ENCODE measurements around the gene SMIM35.
"Not testable (repeated sequence)": the region's sequence is repeated elsewhere in the genome, so short reads cannot be mapped to it uniquely, and the experiment has no call there.

The SMIM35 gene

GRCh38 chr11:118027694-118028093 lies 59.1 kb downstream of the SMIM35 start:
- no peak for DNase-seq (ENCODE audit: low read depth)

GRCh38 chr11:118021146-118021545 lies 65.6 kb downstream of the SMIM35 start:
- no peak for DNase-seq (ENCODE audit: low read depth)

DNA sequence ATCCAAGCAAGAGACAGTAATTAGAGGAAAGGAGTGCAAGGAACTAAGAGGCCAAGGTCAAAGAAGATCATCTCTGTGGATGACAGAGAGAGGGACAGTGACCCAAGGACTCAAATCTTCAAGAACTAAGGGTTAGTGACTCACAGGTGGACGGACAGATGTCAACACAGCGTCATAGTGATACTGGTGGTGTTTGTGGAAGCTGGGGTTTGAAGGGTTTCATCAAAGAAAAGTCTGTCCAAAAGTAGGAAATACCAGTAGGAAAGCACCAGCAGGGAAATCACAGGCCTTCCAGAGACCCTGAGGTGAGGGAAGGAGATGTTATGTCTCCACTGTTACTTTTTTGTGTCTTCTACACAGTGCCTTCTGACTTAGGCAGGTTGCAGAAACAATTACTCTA lies 68.4 kb downstream of the SMIM35 start:
- DNase-seq (ENCODE audit: low read depth): no peak

- DNase-seq (ENCODE audit: low read depth): no peak
Measured at GRCh38 chr11:118017631-118018315, 69.0 kb downstream of the SMIM35 start.

- DNase-seq (ENCODE audit: low read depth): no peak
Measured at GRCh38 chr11:118017111-118017510, 69.7 kb downstream of the SMIM35 start.

- no peak for DNase-seq (ENCODE audit: low read depth)
Measured at GRCh38 chr11:118016104-118016503, 70.7 kb downstream of the SMIM35 start.

DNA sequence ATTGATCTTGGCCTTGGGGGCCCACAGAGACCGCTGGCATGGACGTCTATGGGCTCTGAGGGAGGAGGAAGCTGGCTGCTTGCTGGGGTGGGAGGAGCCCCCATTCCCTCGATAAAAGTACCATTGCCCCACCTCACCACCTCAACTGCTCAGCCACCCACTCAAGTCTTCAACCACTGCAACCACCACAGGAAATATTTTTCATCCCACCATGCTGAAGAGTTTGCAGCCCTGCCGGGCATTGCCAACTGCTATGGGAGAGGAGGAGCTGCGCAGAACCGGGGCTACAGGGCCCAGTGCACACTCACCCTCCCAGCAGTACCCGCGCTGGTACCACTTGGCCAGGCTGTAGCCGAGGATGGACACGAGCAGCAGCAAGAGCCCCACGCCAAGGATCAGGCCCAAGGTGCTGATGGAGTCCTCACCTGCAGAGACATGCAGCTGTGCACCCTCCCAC lies 71.3 kb downstream of the SMIM35 start:
- DNase-seq (ENCODE audit: low read depth): no peak

- no peak for DNase-seq (ENCODE audit: low read depth)
Measured at GRCh38 chr11:118014022-118014421, 72.7 kb downstream of the SMIM35 start.

GRCh38 chr11:118012083-118012669 lies 74.6 kb downstream of the SMIM35 start:
- no peak for DNase-seq (ENCODE audit: low read depth)

GRCh38 chr11:118010738-118011461 lies 75.9 kb downstream of the SMIM35 start:
- no peak for DNase-seq (ENCODE audit: low read depth)

DNA sequence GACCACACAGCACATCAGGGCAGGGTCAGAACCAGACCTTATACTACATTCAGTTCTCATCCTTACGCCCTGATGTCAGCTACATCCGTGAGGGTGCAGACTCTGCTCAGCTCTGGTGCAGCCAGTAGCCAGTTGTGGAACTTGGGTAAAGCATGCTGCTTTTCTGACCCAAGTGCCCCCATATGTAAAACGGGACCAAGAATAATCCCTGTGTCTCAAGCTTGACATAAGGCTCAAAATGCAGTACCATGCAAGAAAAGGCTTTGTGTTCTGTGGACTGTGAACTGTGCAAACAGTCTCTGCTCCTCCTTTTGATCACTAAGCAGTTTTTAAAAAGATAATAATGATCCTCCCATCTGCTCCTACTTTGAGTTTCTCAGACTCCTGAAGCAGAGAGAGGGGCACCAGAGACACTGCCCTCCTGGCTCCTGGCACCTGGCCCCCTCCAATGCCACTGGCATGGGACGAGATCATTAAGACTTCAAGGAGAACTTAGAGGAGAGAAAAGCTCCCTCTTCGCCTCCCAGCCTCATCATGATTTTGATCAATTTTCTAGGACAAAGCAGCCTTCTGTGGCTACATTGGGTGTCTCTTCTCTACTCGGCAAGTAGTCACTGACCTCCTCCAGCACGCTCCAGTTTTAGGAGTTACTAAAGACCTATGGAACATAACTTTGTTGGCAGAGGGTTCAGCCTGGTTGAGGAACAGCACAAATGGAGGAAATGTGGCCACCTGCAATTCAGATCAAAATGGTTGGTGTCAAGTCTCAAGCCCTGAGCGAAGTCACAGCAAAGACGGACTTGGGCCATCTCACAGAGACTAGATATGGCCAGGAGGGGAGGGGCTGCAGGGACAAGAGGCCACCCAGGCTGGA lies 76.7 kb downstream of the SMIM35 start:
- DNase-seq (ENCODE audit: low read depth): no peak

DNA sequence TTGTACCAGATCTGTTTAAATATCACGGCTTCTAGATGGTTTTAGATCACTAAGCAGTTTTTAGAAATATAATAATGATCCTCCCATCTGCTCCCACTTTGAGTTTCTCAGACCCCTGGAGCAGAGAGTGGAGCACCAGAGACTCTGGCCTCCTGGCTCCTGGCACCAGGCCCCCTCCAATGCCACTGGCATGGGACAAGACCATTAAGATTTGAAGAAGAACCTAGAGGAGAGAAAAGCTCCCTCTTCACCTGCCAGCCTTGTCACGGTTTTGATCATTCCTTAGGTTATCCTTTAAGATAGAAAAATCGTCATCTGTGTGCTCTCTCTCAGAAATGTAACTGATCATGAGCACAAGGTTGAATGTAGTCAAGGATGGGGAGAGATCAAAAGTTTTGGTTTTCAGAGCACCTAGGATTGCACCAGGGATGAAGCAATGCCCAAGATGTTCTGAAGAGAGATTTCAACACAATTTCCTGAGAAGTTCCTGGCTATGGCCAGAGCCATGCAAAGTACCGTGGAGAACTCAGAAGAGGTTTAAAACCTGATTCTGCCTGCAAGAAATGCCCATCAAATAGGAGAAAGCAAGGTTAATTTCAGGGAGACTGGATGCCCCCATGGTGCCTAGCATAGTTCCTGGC lies 78.4 kb downstream of the SMIM35 start:
- DNase-seq (ENCODE audit: low read depth): no peak

GRCh38 chr11:118007563-118008270 lies 79.0 kb downstream of the SMIM35 start:
- DNase-seq (ENCODE audit: low read depth): not testable (repeated sequence)

DNA sequence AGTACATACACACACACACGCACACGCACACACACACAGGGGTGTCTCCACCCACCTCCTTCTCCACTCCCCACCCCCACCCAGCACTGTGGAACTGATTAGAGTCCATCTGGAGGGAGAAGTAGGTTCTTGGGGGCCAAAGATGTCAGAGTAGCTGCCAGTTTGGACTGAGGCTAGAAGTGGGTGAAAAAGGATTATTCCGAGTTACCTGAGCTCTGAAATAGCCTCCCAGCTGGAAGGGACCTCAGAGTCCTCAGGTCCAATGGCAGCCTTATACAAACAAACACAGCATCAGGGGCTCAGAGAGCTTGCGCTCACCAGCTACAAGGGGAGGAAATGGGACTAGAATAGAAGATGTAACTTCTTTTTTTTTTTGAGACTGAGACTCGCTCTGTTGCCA lies 79.7 kb downstream of the SMIM35 start:
- DNase-seq (ENCODE audit: low read depth): no peak

GRCh38 chr11:118006153-118006534 lies 80.6 kb downstream of the SMIM35 start:
- no peak for DNase-seq (ENCODE audit: low read depth)

GRCh38 chr11:118005224-118006152 lies 81.3 kb downstream of the SMIM35 start:
- no peak for DNase-seq (ENCODE audit: low read depth)

DNA sequence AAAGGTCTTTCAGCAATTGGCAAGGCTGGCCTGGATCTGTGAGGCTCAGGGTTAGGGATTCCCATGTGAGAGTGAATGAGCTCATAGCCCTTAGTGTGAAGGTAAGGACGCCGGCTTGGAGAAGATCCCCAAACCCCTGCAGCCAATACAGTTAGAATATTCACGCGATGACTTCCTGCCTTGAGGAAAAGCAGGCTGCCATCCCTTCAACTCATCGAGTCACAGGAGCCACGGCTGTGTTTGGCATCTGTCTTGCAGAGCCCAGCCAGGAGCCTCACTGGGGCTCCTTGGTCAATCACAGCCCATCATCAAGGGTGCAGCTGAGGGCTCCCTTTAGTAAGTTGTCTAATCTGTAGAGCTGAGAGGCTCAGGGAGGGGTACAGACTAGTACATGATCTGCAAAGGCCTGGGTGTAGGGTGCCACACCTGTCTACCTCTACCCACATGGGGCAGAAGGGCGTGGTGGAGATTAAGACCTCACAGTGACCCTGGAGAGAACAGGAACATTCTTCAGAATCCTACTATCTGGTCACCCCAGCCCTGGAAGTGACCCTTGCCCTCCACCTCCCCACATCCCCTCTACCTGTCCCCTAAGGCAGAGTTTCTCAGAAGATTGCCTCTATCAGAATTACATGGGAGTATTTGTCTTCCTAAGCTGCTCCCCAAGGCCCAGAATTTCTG lies 82.1 kb downstream of the SMIM35 start:
- DNase-seq (ENCODE audit: low read depth): no peak

DNA sequence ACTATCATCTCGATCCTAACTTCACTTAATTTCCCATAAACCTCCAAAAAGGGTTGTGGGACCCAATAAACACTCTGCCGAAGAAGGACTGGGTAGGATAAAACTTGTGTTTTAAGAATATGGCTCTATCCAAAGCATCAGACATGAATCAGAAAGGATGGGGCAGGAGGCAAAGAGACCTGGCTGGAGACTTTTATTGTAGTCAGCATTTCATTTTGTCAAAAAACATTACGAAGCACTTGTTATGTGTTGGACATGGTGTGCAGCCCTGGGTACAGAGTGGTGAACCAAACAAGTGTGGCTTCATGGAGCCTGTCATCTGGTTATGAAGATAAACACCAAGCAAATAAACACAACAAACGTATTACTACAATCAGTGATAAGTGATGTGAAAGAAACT lies 83.3 kb downstream of the SMIM35 start:
- no peak for DNase-seq (ENCODE audit: low read depth)
